ENCODE measurements around the gene PADI4. TPM values are rescaled to one million over a fixed set of nuclear protein-coding genes. Genes with fewer than 3 reads are reported as not detected.

PADI4 gene
- total and polyA plus RNA-seq, 2 experiments from 2014 or later = 0.45 to 0.52 TPM

- Mint-ChIP-seq H3K4me3 (no peak overlapping the region), H3K9me3 (no peaks in the 10 kb centered on the region), H3K27me3 (ENCODE audit: insufficient read depth, low read depth, poor library complexity) (peaks cover 4% of the 10 kb centered on the region), H3K36me3 (ENCODE audit: low read depth) (no peaks in the 10 kb centered on the region), H3K4me1 (no peaks in the 10 kb centered on the region), H3K27ac (no peak overlapping the region)
- Histone ChIP-seq H3K4me2 (no peak overlapping the region), H3K4me3 (no peak overlapping the region), H3K79me2 (replicated peaks; ENCODE audit: insufficient read depth) (no peaks in the 10 kb centered on the region), H3K27me3 (ENCODE audit: insufficient read depth) (no peaks in the 10 kb centered on the region), H4K20me1 (replicated peaks; ENCODE audit: insufficient read depth) (no peaks in the 10 kb centered on the region), H2AFZ (no peak overlapping the region), H3K9me2 (ENCODE audit: insufficient read depth) (no peaks in the 10 kb centered on the region), H3K27ac (ENCODE audit: low read depth) (no peak overlapping the region), H3F3A (replicated peaks; ENCODE audit: low read depth) (no peaks in the 10 kb centered on the region), H3K4me1 (ENCODE audit: insufficient read depth) (no peaks in the 10 kb centered on the region), H3K36me3 (ENCODE audit: insufficient read depth) (no peaks in the 10 kb centered on the region)
- DNase-seq (ENCODE audit: low spot score) (no peak), ATAC-seq (no peak)
- TF ChIP-seq NANOG (IDR thresholded peaks at IDR 0.05; ENCODE audit: borderline replicate concordance) (no peak), CTCF (conservative IDR thresholded peaks at IDR 0.05; ENCODE audit: low read depth in 2 of 2) (no peak), POLR2AphosphoS5 (IDR thresholded peaks at IDR 0.05; ENCODE audit: low read depth) (no peak), ZNF331 (CRISPR knock-in tag; IDR thresholded peaks at IDR 0.05; ENCODE audit: low read depth) (no peak), EZH2 (IDR thresholded peaks at IDR 0.05; ENCODE audit: low read depth, unreplicated experiment) (no peak), EZH2phosphoT487 (IDR thresholded peaks at IDR 0.05; ENCODE audit: unreplicated experiment) (no peak), CREB1 (CRISPR knock-in tag; IDR thresholded peaks at IDR 0.05; ENCODE audit: low read depth) (no peak), REST (IDR thresholded peaks at IDR 0.05; ENCODE audit: unreplicated experiment) (no peak), STAT1 (IDR thresholded peaks at IDR 0.05; ENCODE audit: unreplicated experiment) (no peak), JUNB (IDR thresholded peaks at IDR 0.05; ENCODE audit: unreplicated experiment) (no peak), ZNF114 (CRISPR knock-in tag; IDR thresholded peaks at IDR 0.05) (no peak), ZNF462 (CRISPR knock-in tag; IDR thresholded peaks at IDR 0.05) (no peak), ETS1 (IDR thresholded peaks at IDR 0.05) (no peak)
Observed at GRCh38 chr1:17281775-17282181, 26.2 kb upstream of the PADI4 start.

Data from GM23338 (cell line).